OCI-M2 (cell line): Measurements from ENCODE around the gene DNPEP.

Experiments used
- DNase-seq: peaks from one replicate; lab custom pipeline; 2025; ENCODE audit not compliant: unreplicated experiment; lab: John Stamatoyannopoulos, UW

DNPEP gene

DNA sequence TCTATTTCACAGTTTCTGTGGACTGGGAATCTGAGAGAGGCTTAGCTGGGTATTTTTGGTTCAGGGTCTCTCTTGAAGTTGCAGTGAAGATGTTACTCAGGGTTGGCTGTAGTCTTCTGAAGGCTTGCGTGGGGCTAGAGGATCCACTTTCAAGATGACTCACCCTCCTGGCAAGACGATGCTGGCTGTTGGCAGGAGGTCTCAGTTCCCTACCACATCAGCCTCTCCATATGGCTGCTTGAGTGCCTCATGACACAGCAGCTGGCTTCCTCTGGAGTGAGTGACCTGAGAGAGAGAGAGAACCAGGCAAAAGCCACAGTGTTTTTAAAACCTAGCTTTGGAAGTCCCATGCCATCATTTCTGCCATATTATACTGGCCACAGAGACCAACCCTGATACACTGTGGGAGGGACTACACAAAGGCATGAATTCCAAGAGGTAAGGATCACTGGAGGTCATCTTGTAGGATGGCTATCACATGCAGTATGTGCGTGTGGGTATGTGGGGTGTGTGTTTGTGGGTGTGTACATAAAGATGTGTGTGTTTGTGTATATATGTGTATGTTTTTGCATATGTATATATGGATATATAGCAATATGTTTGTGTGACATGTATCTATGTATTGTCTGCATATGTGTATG is 25.1 kb downstream of the DNPEP start:
- no peak for DNase-seq

DNA sequence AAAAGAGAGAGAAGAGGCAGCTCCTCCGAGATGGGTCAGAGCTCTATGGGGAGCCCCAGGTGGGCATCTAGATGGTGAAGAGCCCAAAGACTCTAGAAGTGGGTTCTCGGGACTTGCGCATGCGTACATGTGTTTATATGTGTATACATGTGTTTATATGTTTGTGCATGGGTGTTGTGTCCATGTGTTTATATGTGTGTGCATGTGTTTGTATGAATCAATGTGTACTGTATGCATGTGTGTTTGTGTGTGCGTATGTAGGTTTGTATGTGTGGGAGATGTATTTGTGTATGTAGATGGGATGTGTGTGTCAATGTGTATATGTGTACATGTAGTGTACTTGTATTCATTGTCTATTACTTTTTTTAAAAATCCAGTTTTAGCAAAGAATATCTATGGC is 25.6 kb downstream of the DNPEP start:
- no peak for DNase-seq

DNA sequence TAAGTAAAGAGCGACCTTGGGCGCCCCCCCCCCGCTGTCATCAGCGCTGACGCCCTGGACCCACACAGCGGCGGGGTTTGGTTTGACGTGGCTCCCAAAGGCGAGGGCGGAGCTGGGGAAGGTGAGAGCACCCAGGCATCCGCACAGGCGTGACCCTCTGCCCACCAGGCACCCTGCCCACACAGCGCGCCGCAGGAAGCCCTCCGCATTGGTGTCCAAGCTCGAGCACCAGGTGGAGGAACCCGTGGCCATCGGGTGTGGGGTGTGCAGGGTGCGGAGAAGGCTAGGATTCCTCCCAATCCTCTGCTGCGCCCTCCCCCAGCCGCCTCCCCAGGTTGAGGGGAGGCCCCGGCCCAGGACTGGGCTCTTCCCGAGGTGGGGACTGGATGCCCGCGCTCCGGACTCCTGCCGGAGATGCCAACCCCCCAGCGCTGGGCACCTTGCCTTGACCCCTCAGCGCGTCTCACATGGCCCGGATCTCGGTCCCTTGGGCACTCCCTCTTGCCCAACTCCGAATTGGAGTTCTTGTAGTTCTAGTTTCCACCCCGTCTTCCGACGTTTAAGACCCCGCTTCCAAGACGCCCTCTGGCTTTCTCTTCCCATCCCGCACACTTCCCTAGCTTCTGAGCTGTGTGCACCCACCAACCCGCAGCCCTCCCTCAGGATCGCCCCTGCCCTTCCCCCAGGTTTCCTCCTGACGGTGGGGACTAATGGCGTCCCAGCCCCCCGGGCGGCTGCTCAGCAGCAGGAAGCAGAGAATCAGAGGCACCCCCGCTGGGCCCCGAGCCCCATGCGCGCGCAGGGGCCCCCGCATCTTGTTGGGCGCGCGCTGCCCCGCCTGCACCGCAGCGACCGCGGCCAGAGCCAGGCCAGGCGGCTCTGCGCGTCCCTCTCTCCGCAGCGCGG is 29.3 kb downstream of the DNPEP start:
- DNase-seq, result no peak

DNA sequence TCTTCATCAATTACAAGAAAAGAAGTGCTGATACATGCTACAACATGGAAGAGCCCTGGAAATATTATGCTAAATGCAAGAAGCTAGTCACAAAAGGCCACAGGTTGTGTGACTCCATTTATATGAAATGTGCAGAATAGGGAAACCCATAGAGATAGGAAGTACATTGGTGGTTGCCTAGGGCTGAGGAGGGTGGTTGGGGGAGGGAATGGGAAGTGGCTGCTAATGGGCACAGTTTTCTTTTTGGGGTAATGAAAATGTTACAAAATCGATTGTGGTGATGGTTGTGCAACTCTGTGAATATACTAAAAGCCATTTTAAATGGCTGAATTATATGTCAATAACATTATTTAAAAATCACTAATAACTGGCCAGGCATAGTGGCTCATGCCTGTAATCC is 30.9 kb downstream of the DNPEP start:
- no peak for DNase-seq

DNA sequence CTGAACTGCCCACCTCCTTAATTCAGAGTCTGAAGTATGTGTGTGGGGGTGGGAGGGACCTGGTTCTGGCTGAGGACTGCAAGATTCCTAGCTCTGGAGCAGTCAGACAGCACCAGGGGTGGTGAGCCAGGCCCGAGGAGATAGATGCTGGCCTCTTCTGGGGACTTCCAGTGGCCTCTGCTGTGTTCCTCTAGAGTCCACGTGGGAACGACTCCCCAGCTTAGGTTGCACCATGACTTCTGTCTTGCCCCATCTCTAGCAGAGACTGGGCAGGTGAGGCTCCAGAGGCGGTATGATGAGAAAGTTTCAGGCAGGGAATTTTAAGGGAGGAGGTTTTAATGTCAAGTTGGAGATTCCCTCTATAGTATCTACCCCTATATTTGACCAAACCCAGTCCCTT is 33.1 kb downstream of the DNPEP start:
- DNase-seq, result no peak

DNA sequence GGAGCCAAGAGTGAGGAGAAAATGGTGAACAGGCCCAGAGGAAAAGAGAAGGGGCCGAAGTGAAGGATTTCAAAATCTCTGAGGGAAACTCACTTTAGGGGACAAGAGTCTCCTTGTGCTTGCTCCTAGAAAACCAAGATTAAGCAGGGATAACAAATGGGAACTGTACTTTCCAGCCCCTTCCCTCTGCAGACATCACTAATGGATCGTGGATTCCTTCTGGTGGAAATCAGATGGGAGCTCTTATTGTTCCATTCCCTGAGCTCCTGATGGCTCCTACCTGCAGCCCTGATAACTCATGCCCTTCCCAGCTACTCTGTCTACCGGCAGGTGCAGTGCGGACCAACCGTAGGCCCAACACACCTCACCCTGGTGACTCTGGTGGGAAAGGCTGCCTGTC is 34.6 kb downstream of the DNPEP start:
- no peak for DNase-seq

DNA sequence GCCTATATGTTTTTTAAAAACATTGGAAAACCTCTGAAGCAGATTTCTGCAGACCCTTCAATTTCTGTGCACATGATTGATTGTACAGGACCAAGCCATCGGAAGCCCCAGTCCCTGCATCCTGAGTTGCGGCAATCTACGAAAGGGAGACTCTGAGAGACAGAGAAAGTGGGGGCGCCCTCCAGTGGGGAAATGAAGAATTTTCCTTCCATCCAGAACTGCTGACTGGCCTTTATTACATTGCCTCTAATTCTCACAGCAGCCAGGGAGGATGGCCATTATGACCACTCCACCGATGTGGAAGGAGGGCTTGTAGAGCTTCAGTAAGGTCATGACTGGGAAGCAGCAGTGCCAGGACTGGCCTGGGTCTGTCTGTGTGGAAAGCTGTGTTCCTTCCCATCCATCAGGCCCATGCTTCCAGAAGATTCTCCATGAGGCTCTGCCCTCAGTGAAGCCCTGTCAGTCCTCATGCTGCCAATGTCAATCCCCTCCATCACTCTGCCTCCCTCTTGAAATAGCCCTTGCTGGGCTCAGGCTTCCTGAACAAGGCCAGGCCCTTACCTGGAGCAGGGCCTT is 35.2 kb downstream of the DNPEP start:
- peak; percentile 53 for DNase-seq

DNA sequence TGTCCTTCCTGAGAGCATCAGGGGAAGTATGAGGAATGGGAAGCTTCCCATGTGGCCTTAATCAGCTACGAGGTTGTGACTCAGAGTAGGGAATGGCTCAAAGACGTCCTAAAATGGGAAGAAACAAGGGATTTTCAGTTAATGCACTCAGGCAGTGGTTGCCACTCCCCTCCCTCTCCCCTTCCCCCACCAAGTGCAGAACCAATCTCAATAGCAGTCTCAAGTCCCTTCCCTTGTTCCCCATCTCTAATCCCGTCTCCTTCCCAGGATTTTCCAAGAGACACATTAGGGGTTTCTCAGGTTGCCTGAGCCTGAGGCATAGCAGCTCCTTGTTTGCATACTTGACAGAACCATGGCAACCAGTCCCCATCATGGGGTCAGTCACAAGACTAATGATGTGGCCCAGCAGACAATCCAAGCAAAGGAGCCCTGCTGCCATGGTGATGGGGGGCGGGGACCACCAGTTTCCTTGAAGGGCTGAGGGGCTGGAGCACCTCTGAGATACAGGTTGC is 36.9 kb downstream of the DNPEP start:
- no peak for DNase-seq

DNA sequence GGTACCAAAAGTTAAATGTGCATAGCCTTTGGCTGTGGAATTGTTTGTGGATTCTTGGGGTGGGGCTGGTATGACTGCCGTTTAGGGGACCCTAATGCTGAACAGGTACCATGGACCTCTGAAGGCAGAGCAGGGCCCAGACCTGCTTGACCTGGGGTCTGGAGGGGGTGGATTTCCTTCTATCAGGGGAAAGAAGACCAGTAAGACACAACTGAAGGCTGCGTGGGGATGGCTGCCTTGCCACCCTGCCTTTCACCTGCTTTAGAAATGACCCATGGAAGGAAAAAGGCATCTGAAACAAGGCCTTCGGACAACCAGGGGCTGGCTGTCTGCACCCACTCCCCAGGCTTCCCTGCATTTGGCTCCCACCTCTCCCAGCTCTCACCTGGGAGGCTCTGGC is 37.5 kb downstream of the DNPEP start:
- DNase-seq, result no peak

DNA sequence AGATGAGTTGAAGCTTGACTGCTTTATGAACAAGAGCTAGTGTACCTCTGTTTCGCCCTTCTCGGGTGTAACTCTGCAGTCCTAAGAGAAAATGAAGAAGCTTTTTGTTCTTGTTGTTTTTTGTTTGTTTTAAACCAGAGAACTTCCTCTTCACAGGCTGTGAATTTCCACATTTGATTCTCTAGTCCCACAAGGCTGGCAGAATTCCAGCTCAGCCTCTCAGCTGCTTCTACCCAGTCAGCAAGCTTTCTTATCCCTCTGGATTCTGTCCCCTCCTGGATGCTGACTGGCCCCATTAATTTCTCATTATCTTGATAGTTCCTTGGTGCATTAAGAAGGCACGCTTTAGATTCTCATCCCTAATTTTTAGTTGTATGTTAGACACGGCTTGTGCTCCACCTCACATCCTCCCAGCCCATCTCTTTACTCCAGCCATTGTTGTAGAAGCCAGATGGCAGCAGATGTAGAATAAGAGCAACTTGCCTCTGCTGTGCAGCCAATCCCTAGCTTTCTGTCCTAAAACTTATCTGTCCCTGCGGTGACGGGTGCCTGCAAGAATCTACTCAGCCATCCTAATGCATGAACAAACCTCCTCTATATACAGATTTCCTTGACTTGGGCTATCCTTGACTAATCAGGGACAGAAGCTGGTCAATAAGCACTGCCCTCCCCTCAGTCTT is 42.8 kb downstream of the DNPEP start:
- DNase-seq, result no peak

DNA sequence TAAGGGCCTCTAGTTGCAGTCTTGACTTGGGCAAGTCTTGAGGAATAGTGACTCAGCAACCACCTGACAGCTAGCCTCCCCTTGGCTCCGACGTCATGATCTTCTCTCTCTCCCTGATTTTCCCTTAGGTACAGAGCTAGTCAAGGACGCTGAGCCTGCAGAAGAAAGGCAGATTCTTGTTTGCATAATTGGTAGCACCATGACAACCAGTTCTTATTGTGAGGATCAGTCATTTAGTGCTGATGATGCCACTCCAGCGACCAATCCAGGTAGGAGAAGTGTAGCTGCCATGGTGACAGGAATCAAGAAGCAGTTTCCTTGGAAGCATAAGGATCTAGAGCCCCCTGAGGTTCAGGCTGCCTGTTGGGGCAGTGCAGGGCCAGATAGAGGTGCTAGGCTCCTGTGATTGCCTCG is 52.3 kb downstream of the DNPEP start:
- no peak for DNase-seq

DNA sequence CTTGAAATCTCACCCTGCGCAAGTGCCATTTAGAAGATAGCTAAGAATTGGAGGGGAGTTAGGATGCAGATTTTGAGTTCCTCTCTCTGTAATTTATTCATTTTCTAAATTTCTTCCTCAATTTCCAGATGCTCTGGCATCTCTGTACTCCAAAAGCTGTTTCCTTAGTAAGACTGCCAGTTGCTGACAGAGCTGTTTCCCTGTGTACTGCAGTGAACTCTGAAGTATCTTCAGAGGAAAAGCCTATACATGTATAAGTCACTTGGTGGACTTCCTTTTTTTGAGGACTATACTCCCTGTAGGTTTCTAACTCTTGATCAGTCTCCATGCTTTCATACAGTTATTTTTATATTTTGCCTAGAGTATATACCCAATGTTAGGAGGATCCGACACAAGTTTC is 53.6 kb downstream of the DNPEP start:
- no peak for DNase-seq

DNA sequence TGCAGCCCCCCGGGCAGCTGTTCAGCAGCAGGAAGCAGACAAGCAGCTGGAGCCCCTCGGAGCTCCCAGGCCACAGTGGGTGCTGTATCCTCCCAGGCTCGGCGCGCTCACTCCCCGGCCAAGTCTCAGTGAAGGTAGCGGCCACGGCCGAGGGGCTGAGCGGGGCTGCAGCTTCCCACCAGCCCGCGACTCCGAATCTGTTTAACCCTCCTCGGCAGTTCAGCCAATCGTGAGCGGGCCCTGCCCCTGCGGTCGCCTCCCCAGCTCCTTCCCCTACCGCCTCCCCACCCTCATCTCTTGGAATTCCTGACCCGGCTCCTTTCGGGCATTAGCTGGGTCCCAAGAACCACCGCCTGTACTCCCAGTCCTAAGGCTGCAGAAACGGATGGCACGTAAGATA is 55.2 kb downstream of the DNPEP start, which contains the start of gene RESP18:
Gene RESP18 (minus strand): TSS at position 203 of the 400 bp plus-strand sequence.
- DNase-seq, result no peak

DNA sequence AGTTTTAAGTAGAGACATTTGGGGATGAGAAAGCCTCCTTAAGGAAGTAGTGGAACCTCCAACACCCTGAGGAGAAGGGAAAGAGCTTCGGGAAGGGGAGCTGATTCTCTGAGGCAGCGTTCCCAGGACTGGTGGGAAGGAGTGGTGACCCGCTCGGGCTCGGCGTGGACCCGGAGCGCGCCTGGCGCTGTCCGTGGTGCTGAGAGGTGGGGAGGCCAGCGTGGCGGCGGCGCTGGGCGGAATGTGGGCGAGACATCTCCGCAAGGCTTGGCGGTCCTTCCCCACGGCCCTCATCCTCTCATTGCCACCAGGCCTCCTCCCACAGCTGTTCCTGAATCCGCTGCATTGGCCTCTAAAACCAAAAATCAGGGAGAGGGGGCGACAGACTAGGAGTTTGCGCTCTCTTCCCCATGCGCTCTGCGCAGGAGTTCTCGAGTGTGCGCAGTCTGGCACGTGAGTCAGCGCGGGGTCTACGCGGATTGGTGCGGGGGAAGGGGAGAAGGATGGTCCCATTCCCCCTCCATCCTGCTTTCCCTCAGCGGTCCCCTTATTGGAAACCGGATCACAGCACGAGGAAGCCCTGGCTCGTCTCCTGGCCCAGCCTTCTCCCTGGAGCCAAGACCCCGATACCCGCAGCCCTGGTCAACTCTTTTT is 56.0 kb downstream of the DNPEP start:
- no peak for DNase-seq

DNA sequence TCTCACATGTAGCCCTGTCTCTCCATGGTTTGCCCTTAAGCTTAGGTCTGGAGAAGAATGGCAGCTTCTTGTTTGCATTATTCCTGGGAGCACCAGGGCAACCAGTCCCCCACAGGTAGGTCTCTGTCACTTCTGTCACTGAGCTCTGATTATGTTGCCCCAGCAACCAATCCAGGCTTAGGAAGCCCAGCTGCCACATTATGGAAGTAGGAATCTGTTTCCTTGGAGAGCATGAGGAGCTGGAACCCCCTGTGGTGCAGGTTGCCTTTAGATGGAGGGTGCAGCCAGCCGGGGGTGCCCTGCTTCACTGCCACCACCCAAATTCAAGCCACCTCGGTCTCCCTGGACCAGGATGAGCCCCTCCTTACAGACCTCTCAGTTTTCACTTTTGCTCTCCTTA is 60.0 kb downstream of the DNPEP start:
- no peak for DNase-seq

DNA sequence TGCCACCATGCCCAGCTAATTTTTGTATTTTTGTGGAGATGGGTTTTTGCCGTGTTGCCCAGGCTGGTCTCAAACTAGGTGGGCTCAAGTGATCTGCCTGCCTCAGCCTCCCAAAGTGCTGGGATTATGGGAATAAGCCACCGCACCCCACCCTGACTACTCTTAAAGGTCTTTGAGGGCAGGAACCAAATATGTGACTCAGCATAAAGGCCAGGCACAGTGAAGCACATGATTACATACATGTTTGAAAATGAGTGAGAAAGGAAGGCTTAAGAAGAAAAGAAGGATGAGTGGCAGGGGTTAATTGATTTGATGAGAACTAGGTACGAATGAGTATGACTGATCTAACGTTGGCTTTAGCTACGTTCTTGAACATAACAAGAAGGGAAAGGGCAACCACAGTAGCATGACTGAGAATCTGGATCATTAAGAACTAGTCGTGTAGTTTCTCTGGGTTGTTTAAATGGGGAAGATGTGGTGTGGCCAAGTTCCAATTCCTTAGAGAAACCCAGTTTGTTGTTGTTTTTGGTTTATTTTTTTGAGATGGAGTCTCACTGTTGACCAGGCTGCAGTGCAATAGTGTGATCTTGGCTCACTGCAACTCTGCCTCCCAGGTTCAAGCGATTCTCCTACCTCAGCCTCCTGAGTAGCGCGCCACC is 61.9 kb downstream of the DNPEP start:
- DNase-seq, result no peak

DNA sequence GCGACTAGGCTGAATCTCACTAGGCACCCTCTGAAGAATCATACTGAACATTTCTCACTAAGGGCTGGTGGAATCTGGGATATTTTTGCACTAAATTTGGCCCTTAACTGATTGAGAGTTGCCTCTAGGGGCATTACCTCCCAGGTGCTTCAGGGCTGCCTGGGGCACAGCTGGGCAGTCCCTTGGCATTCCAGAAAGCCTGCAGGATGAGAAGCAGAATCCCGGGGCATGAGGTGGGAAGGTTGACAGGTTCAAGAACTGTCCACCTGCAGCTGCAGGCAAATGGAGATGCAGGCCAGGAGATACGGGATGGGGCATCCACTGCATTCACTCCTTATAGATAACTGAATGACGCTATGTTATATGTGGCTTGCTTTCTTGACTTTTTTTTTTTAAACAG is 62.6 kb downstream of the DNPEP start:
- DNase-seq, result no peak

DNA sequence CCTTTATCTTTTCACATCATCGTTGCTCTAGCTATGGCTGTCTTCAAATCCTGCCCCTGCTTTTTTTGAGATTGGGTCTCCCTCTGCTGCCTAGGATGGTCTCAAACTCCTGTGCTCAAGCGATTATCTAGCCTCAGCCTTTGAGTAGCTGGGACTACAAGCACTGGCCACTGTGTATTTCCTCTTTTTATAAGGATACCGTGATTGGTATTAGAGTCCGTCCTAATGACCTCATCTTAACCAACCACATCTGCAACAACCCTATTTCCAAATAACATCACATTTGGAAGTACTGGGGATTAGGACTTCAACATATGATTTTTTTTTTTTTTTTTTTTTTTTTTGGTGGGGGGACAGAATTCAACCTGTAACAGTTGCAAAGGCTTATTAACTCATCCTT is 64.3 kb downstream of the DNPEP start:
- DNase-seq, result no peak
